GM19468 (cell line): Measurements from ENCODE around the gene APOBEC3G.

ENCODE experiments used
- ATAC-seq: cut with Tn5 transposase; IDR thresholded peaks from one replicate; pipeline ENCODE4 v1.9.1; 2021; ENCODE audit warnings: mild to moderate bottlenecking, moderate library complexity, moderate number of reproducible peaks; ENCODE audit not compliant: unreplicated experiment; ENCODE audit errors: extremely low read depth

Gene APOBEC3G

DNA sequence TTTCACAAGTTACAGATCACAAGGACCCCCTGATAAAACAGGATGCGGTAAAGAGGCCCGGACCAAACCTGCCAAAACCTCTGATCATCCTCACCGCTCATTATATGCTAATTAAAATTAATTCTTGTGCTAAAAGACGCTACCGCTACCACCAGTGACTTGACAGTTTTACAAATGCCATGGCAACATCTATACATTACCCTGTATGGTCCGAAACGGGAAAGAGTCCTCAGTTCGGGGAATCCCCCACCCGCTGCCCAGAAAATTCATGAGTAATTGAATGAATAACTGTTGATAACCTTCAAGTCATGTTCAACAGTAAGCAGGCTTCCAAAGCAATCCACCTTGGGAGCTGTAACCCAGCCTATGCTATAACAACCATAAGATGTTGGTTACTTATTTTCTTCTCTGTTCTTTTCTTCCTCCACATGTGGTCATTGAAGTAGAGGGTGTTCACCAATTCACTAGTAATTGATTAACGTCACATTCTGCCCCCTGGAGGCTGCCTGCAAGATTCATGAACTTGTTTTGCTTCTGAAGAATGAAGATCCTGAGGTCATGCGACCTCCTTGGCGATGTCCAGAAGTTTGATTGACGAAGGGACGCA, 40.6 kb downstream of the APOBEC3G start:
- ATAC-seq: no peak

DNA sequence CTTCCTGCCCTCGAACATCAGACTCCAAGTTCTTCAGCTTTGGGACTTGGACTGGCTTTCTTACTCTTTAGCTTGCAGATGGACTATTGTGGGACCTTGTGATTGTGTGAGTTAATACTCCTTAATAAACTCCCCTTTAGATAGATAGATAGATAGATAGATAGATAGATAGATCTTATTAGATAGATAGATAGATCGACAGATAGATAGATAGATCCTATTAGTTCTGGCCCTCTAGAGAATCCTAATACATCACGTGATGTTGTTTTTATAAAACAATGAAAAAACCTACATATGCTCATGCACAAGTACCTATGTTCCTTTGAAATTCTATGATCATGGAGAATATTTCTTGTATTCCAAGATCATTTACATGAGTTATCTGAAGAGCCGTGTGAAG, 43.9 kb downstream of the APOBEC3G start:
- ATAC-seq: no peak

GRCh38 chr22:39122772-39123470, 45.8 kb downstream of the APOBEC3G start:
- no peak for ATAC-seq

- ATAC-seq: no peak
Measured at GRCh38 chr22:39123751-39124581, 46.9 kb downstream of the APOBEC3G start.

DNA sequence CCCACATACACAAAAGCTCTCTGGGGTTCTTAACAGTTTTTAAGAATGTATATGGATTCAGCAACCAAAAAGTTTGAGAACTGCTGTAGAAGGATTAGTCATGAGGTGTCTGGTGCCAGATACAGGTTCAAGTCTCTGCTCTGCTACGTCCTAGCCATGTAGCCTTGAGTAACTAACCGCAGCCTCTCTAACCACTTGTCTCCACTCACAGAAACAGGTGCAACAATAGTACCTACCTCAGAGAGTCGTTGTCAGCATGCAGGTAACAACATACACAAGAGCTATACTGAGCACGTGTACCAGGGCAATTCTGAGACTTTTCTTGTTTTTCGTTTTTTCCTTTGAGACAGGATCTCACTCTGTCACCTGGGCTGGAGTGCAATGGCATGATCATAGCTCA, 48.5 kb downstream of the APOBEC3G start:
- no peak for ATAC-seq

- no peak for ATAC-seq
Measured at GRCh38 chr22:39128508-39128907, 51.4 kb downstream of the APOBEC3G start.

DNA sequence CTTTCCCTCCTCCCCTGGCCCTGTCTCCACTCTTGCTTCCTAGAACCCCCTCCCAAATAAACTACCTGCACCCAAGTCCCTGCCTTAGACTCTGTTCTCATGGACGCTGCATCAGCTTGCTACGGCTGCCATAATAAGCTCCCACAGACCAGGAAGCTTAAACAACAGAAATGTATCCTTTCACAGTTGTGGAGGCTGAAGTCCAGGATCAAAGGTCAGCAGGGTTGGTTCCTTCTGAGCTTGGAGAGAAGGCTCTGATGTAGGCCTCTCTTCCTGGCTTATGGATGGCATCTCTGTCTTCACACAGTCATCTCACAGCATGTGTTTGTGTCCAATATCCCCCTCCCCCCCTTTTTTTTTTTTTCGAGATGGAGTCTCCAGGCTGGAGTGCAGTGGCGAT, 52.0 kb downstream of the APOBEC3G start:
- no peak for ATAC-seq

DNA sequence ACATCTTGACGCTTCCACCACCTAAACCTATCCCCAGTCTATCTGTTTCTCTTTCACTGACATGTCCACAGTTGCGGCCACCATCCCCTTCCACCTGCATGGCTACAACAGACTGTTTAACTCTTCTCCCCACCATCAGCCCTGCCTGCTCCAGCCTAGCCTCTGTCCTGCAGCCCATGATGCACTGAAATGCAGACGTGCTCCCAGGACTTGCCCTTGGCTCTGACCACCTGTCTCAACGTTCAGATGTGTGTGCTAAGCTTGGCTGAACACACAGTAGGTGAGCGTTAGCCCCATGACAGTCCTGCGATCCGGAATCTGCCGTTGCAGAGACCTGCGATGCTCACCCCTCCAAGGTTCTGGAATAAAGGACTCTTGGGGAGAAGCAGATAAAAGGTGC, 52.7 kb downstream of the APOBEC3G start:
- ATAC-seq: no peak

DNA sequence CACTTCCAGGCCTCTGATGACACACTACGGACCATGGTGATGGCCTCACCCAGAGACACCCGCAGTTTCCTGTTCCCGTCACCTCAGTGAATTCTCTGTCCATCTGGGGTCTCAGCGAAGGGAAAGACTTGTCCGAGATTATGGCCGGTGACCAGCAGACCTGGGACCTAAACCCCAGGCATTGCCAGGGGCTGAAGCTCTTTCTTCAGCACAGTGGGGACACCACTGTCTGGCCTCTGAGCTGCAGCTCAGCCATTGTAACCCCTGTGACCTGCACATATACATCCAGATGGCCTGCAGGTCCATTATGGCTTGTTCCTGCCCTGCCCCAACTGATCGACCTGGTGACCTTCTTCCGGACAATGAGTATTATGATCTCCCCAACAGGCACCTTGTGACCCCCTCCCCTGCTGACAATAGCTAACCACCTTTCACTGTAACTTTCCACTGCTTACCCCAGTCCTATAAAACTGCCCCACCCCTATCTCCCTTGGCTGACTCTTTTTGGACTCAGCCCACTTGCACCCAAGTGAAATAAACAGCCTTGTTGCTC, 53.2 kb downstream of the APOBEC3G start:
- ATAC-seq: no peak

DNA sequence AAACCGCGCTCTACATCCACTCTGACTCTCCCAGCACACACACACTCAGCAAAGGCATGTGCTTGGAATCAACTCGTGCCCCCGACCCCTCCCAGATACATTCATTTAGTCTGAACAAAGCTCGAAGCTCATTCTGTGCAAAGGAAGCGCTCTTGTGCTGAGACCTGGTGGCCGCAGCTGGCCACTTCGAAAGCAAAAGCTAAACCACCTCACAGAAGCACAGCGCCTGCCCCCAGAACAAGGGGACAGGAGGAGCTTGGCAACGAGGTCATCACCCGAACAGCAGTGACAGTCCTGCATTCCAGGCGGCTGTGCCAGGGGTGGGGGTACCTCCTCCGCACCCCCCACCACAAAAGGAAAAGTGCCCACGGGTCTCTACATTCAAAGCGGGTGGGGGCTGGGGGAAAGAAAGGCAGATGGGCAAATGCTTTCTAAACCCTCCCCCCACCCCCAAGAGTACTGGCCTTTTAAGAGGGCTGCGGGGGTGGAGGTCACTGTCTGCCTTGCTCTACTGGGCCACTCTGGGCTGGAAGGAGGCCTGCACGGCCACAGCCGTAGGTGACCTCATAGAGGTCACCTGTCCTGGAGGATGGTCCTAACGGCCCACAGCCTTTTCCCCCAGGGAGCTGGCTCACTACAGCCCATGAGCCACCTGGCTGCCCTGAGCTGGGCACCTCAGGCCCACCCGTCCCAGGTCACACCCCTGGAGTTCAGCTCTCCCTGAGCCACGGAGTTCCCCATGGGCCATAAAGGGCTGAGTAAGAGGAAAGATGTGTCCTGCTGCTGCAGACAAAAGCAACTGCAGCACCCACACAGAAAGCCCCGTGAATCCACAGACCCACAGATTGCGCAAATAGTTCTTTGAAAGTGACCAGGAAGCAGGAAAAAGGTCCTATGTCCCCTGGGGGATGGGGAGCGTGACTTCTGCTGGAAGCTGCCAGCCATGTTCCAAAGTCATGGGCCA, 54.1 kb downstream of the APOBEC3G start:
- no peak for ATAC-seq

DNA sequence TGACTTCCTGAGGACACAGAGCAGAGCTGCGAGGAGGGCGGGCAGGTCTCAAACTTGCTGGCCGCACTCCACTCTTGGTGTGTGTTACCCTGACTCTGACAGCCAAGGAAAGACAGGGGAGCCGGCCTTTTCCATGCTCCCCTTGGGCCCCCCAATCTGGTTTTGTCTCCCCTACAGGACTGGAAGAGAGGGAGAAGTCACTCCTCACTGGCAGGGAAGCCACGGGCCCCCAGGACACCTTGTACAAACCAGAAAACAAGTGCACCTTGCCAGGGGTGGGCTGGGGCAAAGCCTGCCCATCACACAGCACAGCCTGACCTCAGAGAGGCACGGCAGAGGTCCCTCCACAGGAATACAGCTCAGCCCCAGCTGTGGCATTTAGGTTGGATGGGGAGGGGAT, 55.2 kb downstream of the APOBEC3G start:
- no peak for ATAC-seq

DNA sequence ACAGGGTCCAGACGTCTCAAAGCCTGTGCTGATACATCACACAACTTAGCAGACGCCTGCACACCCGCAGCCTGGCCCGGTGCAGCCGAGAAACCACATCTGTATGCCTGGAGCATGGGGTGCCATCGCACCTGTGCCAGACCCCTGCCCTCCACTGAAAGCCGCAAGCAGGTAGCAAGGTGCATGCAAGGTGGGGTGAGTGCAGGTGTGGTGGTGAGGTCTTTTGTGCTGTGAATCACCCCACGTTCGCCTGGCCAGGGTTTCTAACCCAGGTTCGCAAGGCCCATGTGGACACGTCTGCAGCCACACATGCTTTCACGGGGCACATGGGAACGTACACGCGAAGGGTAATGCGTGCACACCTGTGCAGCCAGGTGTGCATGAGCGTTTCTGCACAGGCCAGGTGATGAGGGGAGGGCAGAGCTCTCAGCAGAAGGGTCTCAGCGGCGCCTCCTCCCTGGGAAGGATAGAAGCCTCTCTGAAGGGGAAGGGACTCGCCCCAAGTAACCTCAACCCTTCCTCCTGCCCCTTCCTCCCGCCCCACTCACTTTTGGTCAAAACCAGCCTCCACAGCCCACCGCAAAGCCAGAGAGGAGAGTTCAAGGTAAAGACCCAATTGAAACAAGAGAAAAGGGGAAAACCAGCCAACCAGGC, 55.9 kb downstream of the APOBEC3G start:
- no peak for ATAC-seq

- ATAC-seq: no peak
Measured at GRCh38 chr22:39133871-39134270, 56.8 kb downstream of the APOBEC3G start.

DNA sequence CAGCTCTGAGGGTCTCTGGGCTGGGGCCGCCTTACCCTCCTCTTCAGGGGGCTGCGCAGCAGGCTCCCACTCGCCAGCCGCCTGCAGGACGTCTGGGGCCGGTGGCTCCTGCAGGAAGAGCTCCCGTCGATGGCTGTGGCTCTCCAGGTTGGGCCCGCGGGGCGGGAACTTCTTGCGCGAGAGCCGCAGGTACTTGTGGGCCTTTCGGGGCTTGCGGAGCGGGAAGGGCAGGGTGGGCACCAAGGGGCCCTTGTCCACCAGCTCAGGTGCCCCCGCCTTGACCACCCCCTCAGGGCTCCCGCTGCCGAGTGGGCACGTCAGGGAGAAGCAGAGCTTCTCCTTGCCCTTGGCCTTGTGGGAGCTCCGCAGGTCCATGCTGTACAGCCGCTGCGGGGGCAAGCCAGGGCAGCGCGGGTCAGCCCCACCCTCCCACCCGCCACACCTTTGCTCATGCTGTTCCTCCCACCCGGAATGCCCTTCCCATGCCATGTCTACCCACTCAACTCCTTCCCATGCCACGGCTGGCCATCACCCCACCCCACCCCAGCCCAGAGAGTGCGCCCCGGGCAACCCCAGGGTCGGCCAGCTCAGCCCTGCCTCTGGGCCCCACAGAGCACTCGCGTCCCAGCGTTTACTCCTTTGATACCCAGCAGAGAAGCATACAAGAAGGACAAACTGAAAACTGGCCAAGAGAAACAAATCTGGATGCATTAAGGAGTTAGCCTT, 57.5 kb downstream of the APOBEC3G start:
- no peak for ATAC-seq

- no peak for ATAC-seq
Measured at GRCh38 chr22:39135092-39135896, 58.2 kb downstream of the APOBEC3G start.

DNA sequence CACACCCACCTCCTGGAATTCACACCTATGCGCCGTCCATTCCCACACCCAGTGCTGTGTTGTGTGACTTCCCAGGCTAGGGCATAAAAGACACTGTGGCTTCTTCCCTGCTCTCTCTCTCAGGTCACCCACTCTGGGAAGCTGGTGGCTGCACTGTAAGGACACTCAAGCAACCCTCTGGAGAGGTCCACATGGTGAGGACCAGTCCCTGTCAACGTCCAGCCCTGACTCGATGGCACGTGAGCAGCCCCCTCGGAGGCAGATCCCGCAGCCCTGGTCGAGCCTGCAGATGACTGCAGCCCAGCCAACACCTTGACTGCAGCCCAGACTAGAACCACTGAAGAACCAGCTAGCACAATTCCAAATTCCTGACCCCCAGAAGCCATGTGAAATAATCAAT, 59.2 kb downstream of the APOBEC3G start:
- ATAC-seq: no peak
